ENCODE measurements around the gene HAP1.
A peak's percentile ranks its signal among the peaks of the same experiment; 100 is the strongest.
"Not testable (repeated sequence)": the region's sequence is repeated elsewhere in the genome, so short reads cannot be mapped to it uniquely, and the experiment has no call there.

HAP1 gene, protein sequence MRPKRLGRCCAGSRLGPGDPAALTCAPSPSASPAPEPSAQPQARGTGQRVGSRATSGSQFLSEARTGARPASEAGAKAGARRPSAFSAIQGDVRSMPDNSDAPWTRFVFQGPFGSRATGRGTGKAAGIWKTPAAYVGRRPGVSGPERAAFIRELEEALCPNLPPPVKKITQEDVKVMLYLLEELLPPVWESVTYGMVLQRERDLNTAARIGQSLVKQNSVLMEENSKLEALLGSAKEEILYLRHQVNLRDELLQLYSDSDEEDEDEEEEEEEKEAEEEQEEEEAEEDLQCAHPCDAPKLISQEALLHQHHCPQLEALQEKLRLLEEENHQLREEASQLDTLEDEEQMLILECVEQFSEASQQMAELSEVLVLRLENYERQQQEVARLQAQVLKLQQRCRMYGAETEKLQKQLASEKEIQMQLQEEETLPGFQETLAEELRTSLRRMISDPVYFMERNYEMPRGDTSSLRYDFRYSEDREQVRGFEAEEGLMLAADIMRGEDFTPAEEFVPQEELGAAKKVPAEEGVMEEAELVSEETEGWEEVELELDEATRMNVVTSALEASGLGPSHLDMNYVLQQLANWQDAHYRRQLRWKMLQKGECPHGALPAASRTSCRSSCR

GRCh38 chr17:41734139-41734948 lies at the start of gene HAP1:
Gene HAP1, minus strand, starts transcription at chr17:41734643. Its CDS starts 9 bp downstream, at chr17:41734634.
- no peak for DNase-seq

- no peak for DNase-seq
These were observed 47.7 kb upstream of the HAP1 start for GRCh38 chr17:41782142-41782541.

- no peak for DNase-seq
These were observed 47.1 kb upstream of the HAP1 start for GRCh38 chr17:41781404-41782110.

GRCh38 chr17:41779954-41780353 lies 45.5 kb upstream of the HAP1 start:
- no peak for DNase-seq

DNA sequence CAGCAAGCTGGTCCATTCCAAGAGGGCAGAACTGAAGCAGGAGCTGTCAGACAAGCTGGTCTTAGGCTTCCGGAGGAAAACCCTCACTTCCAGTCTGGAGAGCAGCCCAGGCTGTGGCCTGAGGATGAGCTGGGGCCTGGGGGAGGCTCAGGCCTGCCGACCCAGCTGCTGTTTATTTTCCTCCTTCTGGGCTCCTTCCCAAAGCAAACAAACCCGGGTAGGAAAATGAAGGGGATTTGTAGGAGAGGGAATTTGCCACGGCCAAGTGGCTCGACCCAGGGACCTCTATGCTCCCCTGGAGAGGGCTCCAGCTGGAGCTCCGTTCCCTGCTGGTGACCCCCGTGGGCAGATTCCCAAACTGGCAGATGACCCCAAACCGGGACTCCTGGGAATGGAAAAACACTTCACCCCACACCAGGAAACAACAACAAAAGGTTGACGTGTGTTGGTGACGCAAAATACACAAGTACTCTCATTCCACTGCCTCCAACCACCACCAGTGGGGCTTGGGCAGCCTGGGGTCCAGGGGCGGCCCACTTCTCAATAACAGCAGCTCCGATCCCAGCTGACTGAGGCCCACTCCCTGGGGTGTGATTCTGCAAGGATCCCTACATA lies 43.2 kb upstream of the HAP1 start:
- DNase-seq, result peak; percentile 83 to 94

- DNase-seq, result no peak
These were observed 42.7 kb upstream of the HAP1 start for GRCh38 chr17:41777157-41777573.

DNA sequence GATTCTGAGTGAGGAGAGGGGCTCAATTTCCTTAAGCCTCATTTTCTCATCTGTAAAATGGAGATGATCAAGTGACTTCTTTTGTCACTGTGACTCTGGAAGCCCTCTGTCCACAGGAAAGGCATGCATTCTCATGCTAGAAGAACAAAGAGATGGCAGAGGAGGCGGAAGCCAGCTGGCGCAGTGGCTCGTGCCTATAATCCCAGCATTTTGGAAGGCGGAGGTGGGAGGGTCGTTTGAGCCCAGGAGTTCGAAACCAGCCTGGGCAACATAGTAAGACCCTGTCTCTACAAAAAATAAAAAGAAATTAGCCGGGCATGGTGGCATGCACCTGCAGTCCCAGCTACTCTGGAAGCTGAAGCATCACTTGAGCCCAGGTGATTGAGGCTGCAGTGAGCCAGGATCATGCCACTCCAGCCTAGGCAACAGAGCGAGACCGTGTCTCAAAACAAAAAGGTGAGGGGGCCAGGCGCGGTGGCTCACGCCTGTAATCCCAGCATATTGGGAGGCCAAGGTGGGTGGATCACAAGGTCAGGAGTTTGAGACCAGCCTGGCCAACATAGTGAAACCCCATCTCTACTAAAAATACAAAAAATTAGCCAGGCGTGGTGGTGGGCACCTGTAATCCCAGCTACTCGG lies 41.9 kb upstream of the HAP1 start:
- DNase-seq, result not testable (repeated sequence)

DNA sequence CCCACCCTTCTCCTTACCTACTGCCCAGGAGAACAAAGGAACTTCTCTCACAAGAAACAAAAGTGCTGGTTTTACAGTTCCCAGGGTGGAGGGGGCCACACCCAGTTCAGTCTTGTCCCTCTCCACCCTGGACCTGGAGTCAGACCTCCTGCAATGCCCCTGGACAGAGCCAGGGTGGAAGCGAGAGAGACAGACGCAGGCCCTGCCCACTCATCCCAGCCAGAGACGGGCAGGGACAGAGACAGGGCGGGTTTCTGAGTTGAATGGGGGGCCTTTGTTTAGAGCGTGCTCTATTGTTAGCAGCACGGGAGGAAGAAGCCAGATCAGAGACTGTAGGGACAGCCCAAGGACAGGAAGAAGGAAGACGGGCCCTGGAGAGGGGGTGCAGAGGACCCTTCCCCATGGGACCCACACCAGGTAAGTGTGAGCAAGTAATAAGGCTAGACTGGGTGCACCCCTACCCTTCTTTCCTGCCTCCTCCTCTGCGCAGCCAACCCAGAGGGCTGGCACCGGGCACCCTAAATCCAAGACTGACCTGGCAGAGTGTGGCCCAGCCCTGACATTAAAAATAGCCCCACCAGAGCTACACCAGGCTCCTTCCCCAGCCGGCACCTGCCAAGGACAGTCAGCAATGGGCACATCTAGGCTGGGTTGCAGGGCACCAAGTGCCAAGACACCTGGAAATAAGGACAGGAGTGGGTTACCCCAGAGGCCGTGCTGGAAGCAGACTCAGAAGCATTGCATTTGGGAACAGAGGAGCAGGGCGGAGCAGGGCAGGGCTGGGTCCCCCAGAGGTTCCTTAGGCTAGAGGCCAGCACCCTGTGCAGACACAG lies 41.2 kb upstream of the HAP1 start:
- DNase-seq, result no peak

GRCh38 chr17:41773731-41774193 lies 39.3 kb upstream of the HAP1 start:
- no peak for DNase-seq

DNA sequence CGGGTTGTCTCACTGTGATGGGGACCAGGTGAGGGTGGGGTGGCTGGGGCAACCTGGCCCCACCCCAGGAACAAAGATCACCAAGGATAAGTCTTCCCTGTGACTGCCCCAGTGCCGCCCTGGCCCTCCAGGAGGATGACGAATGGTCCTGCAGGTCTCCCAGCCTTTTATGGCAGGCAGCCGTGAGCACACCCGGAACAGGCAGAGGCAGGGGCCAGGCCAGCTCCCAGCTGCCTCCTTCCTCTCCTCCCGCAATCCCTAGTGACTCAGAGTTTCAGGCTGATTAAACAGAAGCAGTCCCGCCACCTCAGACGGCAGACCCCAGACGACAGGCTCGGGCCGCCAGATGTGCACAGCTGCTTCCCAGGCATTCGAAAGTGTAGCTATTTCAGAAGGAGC lies 38.7 kb upstream of the HAP1 start:
- DNase-seq, result peak in 1 of 2 experiments; percentile 33

DNA sequence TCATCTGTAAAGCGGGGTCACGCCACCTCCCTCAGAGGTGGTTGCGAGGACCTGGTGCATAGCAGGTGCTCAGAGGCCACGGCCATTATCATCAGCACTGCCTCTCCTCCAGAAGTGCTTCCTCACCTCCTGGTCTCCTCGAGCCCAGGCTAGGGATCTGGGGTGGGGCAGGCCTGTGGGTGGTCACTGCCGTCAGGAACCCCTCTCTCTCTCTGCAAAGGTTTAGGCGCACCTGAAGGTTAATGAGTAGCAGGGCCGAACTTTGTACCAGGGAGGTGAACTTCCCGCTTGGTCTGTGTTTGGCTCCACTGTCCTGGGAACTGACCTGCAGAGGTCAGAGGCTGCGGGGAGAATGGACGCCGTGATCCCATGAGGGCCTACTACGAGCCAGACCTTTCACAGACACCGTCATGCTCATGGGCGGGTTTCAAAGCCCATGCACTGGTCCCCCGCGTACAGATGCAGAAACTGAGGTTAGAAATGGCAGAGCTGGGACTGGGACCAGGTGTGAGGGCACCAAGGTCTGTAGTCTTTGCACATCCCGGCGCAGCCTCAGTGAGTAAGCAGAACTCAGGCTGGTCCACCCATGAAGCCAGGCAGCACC lies 38.2 kb upstream of the HAP1 start:
- DNase-seq, result no peak

- DNase-seq, result no peak
These were observed 37.8 kb upstream of the HAP1 start for GRCh38 chr17:41772218-41772585.

DNA sequence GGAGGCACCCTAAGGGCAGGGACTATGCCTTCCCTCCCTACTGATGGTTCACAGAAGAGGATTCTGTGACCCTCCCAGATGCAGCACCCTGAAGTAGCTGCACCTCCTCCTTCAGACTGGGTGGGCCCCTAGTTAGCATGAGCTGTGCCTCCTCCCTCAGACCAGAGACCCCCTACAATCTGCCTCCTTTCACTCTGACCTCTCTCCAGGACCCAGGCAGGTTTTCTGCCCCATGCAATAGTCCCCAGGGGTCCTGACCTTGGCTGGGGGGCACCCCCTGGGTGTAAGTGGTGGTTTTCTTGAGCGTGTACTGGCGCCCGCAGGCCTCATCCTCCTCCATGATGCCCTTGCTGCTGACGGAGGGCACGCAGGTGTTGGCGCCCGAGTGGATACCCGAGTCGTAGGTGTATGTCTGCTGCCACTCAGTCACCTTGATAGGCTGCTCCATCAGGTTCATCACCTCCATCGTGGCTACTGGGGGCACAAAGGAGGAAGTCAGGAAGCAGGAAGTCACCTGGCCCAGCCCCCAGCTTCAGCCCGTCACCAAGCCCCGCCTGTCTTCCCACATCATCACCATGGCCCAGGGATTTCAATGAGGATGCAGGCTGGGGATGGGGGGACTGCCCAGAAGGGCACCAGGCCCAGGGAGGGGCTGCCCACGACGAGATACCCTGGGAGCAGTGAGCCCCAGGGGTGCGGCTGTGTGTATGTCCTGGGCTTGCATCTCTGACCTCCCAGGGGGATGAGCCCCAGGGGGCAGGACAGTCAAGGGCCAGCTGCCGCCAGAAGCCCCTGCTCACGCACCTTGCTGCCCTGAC lies 37.2 kb upstream of the HAP1 start:
- no peak for DNase-seq

- no peak for DNase-seq
These were observed 35.5 kb upstream of the HAP1 start for GRCh38 chr17:41769985-41770384.

- no peak for DNase-seq
These were observed 35.0 kb upstream of the HAP1 start for GRCh38 chr17:41769346-41769862.

DNA sequence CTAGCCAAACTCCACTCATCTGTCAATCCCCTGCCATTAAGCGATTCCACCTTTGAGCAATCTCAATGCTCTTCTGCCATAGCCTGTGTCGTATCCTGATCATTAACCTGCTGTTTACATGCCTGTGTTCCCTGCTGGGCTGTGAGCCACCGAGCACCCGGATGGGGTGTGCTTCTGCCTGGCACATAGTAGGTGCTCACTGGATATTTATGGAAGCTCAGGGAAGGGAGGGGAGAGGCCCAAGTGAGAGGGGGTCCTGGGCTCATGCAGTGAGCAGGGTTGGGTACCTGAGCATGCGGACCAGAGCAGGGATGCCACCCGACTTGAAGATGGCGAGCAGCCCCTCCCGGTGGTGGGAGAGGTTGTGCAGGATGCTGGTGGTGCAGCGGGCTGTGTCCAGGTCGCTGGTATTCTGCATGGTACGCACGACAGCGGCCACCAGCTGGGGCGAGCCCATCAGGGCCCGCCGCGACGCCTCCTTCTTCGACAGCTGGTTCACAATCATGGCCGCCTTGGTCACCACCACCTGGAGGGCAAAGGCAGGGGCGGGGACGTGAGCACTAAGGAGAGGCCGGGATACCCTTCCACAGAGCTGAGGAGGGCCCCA lies 34.3 kb upstream of the HAP1 start:
- DNase-seq, result no peak

GRCh38 chr17:41767324-41768042 lies 33.0 kb upstream of the HAP1 start:
- no peak for DNase-seq

GRCh38 chr17:41766135-41766534 lies 31.7 kb upstream of the HAP1 start:
- no peak for DNase-seq
